Measurements from ENCODE around the gene SPATA16.
"Not testable (repeated sequence)": the region's sequence is repeated elsewhere in the genome, so short reads cannot be mapped to it uniquely, and the experiment has no call there.

The SPATA16 gene

GRCh38 chr3:173055228-173055933, 85.7 kb downstream of the SPATA16 start:
- DNase-seq: no peak

- no peak for DNase-seq
These were observed 91.7 kb downstream of the SPATA16 start for GRCh38 chr3:173049360-173049759.

DNA sequence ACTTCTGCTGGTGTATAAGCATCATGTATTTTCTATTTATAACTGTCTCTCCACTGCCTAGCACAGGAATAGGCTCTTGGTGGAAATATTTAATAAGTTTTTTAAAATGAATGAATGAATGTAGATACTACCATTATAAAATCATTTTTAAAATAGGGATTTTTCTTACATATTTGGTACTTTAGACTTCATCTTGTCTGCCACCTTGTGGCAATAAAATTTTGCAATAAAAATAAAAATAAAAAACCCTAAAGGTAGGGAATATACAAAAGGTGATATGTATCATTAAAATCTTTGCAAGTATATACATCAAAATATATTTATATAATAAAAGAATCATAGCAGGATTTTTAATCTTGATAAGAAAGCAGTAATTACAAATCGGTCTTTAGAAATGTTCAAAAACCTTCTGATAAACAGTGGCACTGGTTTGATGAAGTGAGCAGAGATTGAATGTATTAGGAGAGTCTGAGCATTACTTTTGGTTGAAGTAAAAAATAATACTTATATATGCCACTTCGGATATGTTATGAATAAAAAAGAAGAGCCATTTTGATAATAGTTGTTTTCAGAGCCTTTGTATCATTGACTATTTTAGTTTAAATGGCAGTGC, 95.2 kb downstream of the SPATA16 start:
- DNase-seq: no peak

GRCh38 chr3:173044998-173045397, 96.0 kb downstream of the SPATA16 start:
- DNase-seq: no peak

GRCh38 chr3:173043757-173044156, 97.3 kb downstream of the SPATA16 start:
- DNase-seq: no peak

- no peak for DNase-seq
These were observed 102.6 kb downstream of the SPATA16 start for GRCh38 chr3:173038484-173038871.

DNA sequence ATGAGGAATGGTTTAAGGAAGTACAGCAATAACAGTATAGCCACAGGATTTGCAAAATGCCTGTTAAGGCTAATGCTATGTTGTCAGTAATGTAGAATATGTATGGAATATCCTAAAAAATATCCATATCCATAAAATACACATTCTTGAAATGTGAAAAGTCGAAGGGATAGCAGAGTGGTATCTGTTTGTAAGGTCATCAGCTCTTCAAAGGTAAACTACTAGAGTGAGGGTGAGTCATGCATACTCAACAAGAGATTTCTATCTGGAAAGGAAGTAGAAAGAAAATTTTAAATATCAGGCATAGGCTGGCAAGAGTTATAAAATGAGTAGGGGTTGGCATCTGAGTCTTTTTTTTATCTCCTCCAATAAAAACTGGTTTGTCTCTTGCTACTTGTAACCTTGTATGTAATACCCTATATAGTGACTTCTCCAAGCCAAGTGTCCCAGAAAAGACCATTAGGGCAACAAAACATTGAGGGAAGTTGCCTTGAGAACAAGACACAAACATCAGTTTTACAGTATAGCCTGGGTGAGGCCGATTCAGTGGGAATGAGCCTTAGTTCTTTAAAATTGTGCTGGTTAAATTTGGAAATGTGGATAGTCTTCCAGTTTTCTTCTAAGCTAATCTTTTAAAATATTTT, 103.1 kb downstream of the SPATA16 start:
- DNase-seq: no peak

DNA sequence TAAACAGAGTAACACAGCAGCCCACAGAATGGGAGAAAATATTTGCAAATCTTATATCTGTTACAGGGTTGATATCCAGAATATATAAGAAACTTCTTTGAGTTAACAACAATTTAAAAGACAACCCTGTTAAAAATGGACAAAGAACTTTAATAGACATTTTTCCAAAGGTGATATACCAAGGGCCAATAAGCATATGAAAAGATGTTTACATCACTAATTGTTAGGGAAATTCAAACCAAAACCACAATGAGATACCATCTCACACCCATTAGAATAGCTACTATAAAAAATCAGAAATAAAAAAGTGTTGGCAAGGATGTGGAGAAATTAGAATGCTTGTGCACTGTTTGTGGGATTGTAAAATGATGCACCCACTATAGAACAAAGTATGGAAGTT, 110.8 kb downstream of the SPATA16 start:
- DNase-seq: no peak

- DNase-seq: no peak
These were observed 112.7 kb downstream of the SPATA16 start for GRCh38 chr3:173028351-173028750.

- DNase-seq: no peak
These were observed 113.6 kb downstream of the SPATA16 start for GRCh38 chr3:173027429-173027828.

DNA sequence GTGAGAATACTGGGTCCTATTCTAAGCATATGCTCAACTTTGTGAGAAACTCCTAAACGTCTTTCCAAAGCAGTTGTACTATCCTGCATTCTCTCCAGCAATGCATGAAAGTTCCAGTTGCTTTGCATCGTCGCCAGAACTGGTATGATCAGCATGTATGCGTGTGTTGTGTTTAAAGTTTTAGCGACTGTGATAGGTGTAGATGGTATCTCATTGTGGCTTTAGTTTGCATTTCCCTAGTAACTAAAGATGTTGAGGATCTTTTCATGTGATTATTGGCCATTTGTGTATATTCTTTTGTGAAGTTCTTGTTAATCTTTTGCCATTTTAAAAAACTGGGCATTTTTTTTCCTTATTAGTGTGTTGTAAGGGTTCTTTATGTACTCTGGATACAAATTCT, 115.1 kb downstream of the SPATA16 start:
- no peak for DNase-seq

- DNase-seq: no peak
These were observed 119.4 kb downstream of the SPATA16 start for GRCh38 chr3:173021547-173022185.

- DNase-seq: not testable (repeated sequence)
These were observed 120.9 kb downstream of the SPATA16 start for GRCh38 chr3:173020128-173020527.

DNA sequence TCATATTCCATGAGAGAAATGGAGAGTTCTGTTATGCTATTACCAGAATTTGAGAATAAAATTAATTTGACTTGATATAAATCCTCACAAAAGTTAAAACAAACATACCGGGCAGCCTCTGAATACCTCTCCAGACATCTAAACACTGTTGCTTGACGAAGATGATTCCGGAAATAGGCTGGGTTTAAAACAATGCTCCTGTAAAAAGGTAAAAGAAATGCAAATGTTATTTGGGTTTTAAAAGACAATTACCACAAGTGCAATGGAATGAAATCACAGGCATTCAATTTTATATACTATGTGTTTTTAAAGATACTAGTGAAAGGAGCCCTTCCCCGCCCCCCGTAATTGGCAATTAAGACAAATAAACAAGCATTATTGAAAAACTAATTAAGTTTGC, 121.7 kb downstream of the SPATA16 start:
- DNase-seq: no peak

- DNase-seq: no peak
These were observed 122.3 kb downstream of the SPATA16 start for GRCh38 chr3:173018758-173019157.

- no peak for DNase-seq
These were observed 127.7 kb downstream of the SPATA16 start for GRCh38 chr3:173013219-173013832.

DNA sequence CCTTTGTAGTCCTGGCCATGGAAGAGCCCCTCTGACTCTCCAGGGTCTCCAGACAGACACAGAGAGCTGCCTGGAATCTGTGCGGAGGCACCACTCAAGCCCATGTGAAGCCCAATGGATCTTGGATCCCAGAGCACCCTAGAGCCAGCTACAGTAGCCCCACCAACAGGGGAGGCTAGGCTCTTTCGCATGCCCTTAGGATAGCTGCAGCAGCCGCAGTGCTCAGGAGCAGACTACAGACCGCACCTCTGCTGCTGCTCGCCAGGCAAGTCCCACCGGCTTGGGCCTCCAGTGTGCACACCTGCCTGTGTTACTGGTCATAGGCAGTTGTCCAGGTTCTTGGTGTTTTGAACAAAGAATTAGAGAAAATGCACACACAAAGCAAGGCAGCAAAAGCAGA, 131.6 kb downstream of the SPATA16 start:
- DNase-seq: no peak

- no peak for DNase-seq
These were observed 132.1 kb downstream of the SPATA16 start for GRCh38 chr3:173008978-173009377.

GRCh38 chr3:173007079-173007723, 133.8 kb downstream of the SPATA16 start:
- no peak for DNase-seq

- no peak for DNase-seq
These were observed 135.0 kb downstream of the SPATA16 start for GRCh38 chr3:173006006-173006405.

DNA sequence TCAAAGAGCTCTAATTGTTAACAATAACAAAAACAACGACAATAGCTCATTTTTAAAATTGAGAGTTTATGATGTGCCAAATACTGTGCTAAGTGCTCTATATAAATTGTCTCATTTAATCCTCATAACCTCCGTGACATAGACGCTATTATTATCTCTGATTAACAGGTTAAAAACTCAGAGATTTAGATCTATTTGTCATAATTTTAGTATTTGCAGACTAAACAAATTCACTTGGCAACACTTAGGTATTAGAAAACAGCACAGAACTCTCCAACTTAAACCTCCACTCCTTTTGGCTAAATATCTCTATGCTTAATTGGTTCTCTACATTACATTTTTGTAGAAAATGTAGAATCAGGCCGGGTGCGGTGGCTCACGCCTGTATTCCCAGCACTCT, 136.4 kb downstream of the SPATA16 start:
- no peak for DNase-seq

DNA sequence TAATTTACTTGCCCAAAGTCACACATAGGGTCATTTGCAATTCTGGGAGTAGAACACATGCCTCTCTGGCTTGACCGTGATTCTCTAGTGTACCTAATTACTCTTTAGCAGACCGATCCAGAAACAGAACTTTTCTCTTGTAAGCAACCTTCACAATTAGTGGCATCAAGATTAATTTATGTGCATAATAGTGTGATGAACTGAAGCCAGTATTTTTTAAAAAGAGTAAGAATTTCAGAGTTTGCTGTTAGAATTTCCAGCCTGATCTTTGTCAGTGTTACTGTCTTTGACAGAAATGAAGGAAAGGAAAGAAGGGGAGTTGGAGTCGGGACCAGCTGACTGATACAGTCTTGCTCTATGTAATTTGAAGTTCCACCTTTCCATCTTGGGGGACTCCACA, 137.1 kb downstream of the SPATA16 start:
- DNase-seq: no peak

DNA sequence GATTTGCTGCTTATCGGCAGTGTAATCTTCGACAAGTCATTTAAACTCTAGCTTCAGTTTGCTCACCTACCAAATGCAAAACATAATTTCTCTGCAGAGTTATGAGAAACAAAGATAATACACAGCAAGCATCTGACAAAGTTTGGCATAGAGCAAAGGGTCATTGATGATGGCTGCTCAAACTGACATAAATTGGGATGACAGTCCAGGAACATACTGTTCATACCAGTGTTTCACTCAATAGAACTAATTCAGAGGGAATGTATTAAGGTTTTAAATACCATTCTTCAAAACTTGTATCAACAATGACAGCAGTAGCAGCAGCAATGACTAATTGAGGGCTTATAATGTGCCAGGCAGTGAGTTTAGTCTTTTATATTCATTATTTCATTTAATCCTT, 137.6 kb downstream of the SPATA16 start:
- DNase-seq: no peak
